HUDEP-2 (cell line): ENCODE measurements around the gene BLOC1S6.

ENCODE experiments used
- DNase-seq, 76 experiments: peaks; one replicate each; lab custom pipeline; 2025; ENCODE audit not compliant: unreplicated experiment in 76 of 76; lab: John Stamatoyannopoulos, UW

The BLOC1S6 gene

GRCh38 chr15:45587863-45588170, 638 bp downstream of the BLOC1S6 start:
- no peak for DNase-seq

GRCh38 chr15:45588219-45588875, 1.2 kb downstream of the BLOC1S6 start:
- no peak for DNase-seq

GRCh38 chr15:45589256-45589655, 2.1 kb downstream of the BLOC1S6 start:
- no peak for DNase-seq

- DNase-seq = no peak
Observed at GRCh38 chr15:45594319-45594718, 7.1 kb downstream of the BLOC1S6 start.

GRCh38 chr15:45594835-45595530, 7.8 kb downstream of the BLOC1S6 start:
- DNase-seq = no peak

GRCh38 chr15:45603881-45604280, 16.7 kb downstream of the BLOC1S6 start:
- no peak for DNase-seq

GRCh38 chr15:45604326-45604725, 17.1 kb downstream of the BLOC1S6 start:
- no peak for DNase-seq

GRCh38 chr15:45606413-45606812, 19.2 kb downstream of the BLOC1S6 start:
- DNase-seq = no peak

GRCh38 chr15:45606841-45607240, 19.7 kb downstream of the BLOC1S6 start:
- no peak for DNase-seq

- peak in 5 of 76 experiments; percentile 6 to 31 (median 11) for DNase-seq
Observed at GRCh38 chr15:45611305-45611704, 24.1 kb downstream of the BLOC1S6 start.

GRCh38 chr15:45612790-45613415, 25.7 kb downstream of the BLOC1S6 start:
- DNase-seq = no peak

GRCh38 chr15:45616901-45617323, 29.7 kb downstream of the BLOC1S6 start:
- no peak for DNase-seq

GRCh38 chr15:45618813-45619212, 31.6 kb downstream of the BLOC1S6 start:
- DNase-seq = peak in 3 of 76 experiments; percentile 6 to 26 (median 15)

GRCh38 chr15:45628136-45628535, 41.0 kb downstream of the BLOC1S6 start:
- no peak for DNase-seq

GRCh38 chr15:45630917-45631691, 43.9 kb downstream of the BLOC1S6 start:
- DNase-seq = no peak

- DNase-seq = no peak
Observed at GRCh38 chr15:45631776-45632175, 44.6 kb downstream of the BLOC1S6 start.

- peak in 44 of 76 experiments; percentile 7 to 69 (median 37) for DNase-seq
Observed at GRCh38 chr15:45634432-45635190, 47.4 kb downstream of the BLOC1S6 start, which contains the start of gene SQOR. TSS of gene SQOR (plus strand) at chr15:45635029. CDS start at chr15:45658924, 23,895 bp downstream.

- peak in 10 of 76 experiments; percentile 4 to 52 (median 34) for DNase-seq
Observed at GRCh38 chr15:45635191-45635638, 48.0 kb downstream of the BLOC1S6 start.

- DNase-seq = no peak
Observed at GRCh38 chr15:45635763-45636292, 48.6 kb downstream of the BLOC1S6 start.

- DNase-seq = peak in 5 of 76 experiments; percentile 5 to 12 (median 8)
Observed at GRCh38 chr15:45637141-45637540, 50.0 kb downstream of the BLOC1S6 start.
